AG10803 (cell line): Measurements from ENCODE around the gene ARAF.

Experiments used
- DNase-seq: peaks from one replicate; pipeline ENCODE4 v3.0.0; 2010; ENCODE audit warnings: low read depth
- H3K4me3 ChIP-seq: 2 replicates; pipeline ENCODE4 v1.5.1; 2011; ENCODE audit warnings: mild to moderate bottlenecking, low read length, control low read depth
- CTCF ChIP-seq: conservative IDR thresholded peaks from 2 replicates; pipeline ENCODE4 v1.5.1; 2011; ENCODE audit warnings: mild to moderate bottlenecking, low read length, control low read depth, inconsistent platforms

Gene ARAF

GRCh38 chrX:47573341-47574075 lies 12.5 kb downstream of the ARAF start:
- TF ChIP-seq CTCF: no peak
- DNase-seq: peak; percentile 70
- no peak overlapping the region; the same call in 1 of the 2 replicates for H3K4me3 ChIP-seq

- no peak for DNase-seq
- no peak overlapping the region for H3K4me3 ChIP-seq
- TF ChIP-seq CTCF: no peak
These were observed 13.1 kb downstream of the ARAF start for GRCh38 chrX:47574076-47574546.

- no peak for TF ChIP-seq CTCF
- no peak for DNase-seq
- H3K4me3 ChIP-seq: no peak overlapping the region
These were observed 13.7 kb downstream of the ARAF start for GRCh38 chrX:47574547-47575301.

GRCh38 chrX:47576021-47576898 lies 15.3 kb downstream of the ARAF start:
- DNase-seq: no peak
- no peak for TF ChIP-seq CTCF
- H3K4me3 ChIP-seq: no peak overlapping the region

- no peak overlapping the region for H3K4me3 ChIP-seq
- DNase-seq: no peak
- no peak for TF ChIP-seq CTCF
These were observed 16.4 kb downstream of the ARAF start for GRCh38 chrX:47577424-47577823.

- no peak for TF ChIP-seq CTCF
- DNase-seq: no peak
These were observed 16.9 kb downstream of the ARAF start for GRCh38 chrX:47577901-47578300.

More at GRCh38 chrX:47577901-47578300, 16.9 kb downstream of the ARAF start:
- no peak overlapping the region for H3K4me3 ChIP-seq
